Measurements from ENCODE around the gene PCSK6.
A peak's percentile ranks its signal among the peaks of the same experiment; 100 is the strongest.

Gene PCSK6

GRCh38 chr15:101351736-101352135 is 137.8 kb downstream of the PCSK6 start:
- no peak for DNase-seq

- no peak for DNase-seq
Observed at GRCh38 chr15:101349047-101349951, 140.2 kb downstream of the PCSK6 start.

GRCh38 chr15:101348643-101349042 is 140.9 kb downstream of the PCSK6 start:
- DNase-seq, result no peak

- no peak for DNase-seq
Observed at GRCh38 chr15:101348015-101348414, 141.5 kb downstream of the PCSK6 start.

GRCh38 chr15:101347454-101347853 is 142.1 kb downstream of the PCSK6 start:
- DNase-seq, result no peak

GRCh38 chr15:101346928-101347327 is 142.6 kb downstream of the PCSK6 start:
- no peak for DNase-seq

- no peak for DNase-seq
Observed at GRCh38 chr15:101342056-101342455, 147.5 kb downstream of the PCSK6 start.

- DNase-seq, result no peak
Observed at GRCh38 chr15:101338502-101339057, 150.9 kb downstream of the PCSK6 start.

GRCh38 chr15:101337976-101338375 is 151.5 kb downstream of the PCSK6 start:
- no peak for DNase-seq

GRCh38 chr15:101333907-101334789 is 155.4 kb downstream of the PCSK6 start:
- DNase-seq, result peak; percentile 65

- no peak for DNase-seq
Observed at GRCh38 chr15:101332061-101332467, 157.4 kb downstream of the PCSK6 start.

GRCh38 chr15:101329867-101330380 is 159.6 kb downstream of the PCSK6 start:
- no peak for DNase-seq

- no peak for DNase-seq
Observed at GRCh38 chr15:101329309-101329863, 160.1 kb downstream of the PCSK6 start.

- DNase-seq, result no peak
Observed at GRCh38 chr15:101328001-101328400, 161.5 kb downstream of the PCSK6 start.

- DNase-seq, result no peak
Observed at GRCh38 chr15:101327147-101327740, 162.3 kb downstream of the PCSK6 start.

- DNase-seq, result no peak
Observed at GRCh38 chr15:101326462-101327146, 162.9 kb downstream of the PCSK6 start.

GRCh38 chr15:101326026-101326315 is 163.5 kb downstream of the PCSK6 start:
- DNase-seq, result no peak

- DNase-seq, result no peak
Observed at GRCh38 chr15:101325263-101326025, 164.1 kb downstream of the PCSK6 start.

GRCh38 chr15:101324524-101325177 is 164.9 kb downstream of the PCSK6 start:
- DNase-seq, result no peak

GRCh38 chr15:101323793-101324523 is 165.5 kb downstream of the PCSK6 start:
- no peak for DNase-seq
